Left kidney (tissue), 2 donors: ENCODE data around the gene SUFU. TPM values are rescaled to one million over a fixed set of nuclear protein-coding genes. Genes with fewer than 3 reads are reported as not detected.
A peak's percentile ranks its signal among the peaks of the same experiment; 100 is the strongest.

Experiments used
- DNase-seq: peaks from one replicate; pipeline ENCODE4 v3.0.0-alpha.2; 2013
- polyA plus RNA-seq: library from polyadenylated mRNA; unstranded; fragments of 120-200 nt; gene quantifications from one replicate; pipeline ENCODE4 v1.2.1, GENCODE V29; 2013; ENCODE audit not compliant: insufficient read length

SUFU gene
- polyA plus RNA-seq, 1 donor = 29.9 TPM

DNA sequence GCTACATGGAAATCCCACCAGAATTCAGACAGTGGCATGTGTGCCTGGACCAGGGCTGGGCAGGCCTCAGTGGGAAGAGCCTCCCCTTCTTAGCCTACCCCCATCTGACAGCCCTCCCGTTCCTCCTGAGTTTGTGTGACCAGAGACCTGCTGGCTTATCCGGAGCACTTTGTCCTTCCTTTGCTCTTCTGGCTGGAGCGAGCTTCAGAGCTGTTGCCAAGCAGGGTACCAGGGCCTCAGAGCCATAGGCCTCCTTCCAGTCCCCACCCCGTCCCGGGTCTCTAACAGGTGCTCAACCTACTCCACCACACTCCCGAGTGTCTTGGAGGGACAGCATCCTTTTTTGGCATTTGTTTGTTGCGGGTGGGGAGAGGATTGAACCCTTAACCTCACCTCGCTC is 114.0 kb downstream of the SUFU start:
- no peak for DNase-seq

DNA sequence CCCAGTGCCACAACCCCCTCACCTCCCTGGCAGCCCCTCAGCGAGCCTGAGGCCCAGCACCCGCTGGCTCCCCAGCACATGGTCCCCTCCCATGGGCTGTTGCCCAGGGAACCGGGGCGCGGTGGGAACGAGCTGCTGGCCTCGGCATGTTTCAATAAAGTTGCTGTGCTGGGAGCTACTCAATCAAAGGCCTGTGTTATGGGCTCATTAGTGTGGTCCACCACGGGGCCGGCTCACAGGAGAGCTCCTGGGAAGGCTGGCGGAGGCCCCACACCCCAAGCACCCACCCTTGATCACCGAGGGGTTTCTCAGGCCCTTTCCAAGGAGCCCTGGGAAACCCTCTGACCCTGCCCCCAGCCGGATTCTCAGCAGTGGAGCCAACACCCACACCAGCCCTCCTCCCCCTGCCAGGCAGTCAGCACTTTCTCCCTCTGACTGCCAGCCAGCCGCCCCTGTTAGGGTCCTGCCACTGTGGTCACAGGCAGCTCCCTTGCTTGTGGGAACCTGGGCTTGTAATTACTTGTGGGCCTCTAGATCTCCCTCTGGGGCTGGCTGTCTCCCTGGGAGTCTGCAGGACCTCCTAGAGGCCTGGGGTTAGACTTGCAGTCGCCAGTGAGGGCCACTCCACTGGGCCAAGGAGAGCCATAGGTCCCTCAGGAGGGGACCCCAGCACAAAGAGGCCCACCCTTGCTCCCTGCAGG is 115.7 kb downstream of the SUFU start:
- DNase-seq = no peak

DNA sequence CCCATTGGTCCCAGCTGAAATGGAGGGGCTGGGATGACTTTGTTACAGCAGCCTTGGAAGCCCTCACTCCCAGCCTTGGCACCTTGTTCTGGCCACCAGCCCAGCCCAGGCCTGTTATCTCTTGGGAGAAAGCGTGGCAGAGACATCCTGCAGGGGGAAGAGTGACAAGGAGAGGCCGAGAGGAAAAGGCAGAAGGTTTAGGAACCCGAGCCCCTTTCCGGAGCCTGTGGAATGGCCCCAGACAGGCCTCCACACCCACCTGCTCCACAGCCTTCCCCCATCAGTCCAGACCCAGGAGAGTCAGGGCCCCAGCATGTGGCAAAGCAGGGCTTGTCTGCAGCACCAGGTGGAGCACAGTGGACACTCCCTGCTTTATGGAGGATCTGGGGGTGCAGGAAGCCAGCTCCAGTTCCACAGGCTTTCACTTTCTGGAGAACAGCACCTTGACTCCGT is 116.4 kb downstream of the SUFU start:
- no peak for DNase-seq

DNA sequence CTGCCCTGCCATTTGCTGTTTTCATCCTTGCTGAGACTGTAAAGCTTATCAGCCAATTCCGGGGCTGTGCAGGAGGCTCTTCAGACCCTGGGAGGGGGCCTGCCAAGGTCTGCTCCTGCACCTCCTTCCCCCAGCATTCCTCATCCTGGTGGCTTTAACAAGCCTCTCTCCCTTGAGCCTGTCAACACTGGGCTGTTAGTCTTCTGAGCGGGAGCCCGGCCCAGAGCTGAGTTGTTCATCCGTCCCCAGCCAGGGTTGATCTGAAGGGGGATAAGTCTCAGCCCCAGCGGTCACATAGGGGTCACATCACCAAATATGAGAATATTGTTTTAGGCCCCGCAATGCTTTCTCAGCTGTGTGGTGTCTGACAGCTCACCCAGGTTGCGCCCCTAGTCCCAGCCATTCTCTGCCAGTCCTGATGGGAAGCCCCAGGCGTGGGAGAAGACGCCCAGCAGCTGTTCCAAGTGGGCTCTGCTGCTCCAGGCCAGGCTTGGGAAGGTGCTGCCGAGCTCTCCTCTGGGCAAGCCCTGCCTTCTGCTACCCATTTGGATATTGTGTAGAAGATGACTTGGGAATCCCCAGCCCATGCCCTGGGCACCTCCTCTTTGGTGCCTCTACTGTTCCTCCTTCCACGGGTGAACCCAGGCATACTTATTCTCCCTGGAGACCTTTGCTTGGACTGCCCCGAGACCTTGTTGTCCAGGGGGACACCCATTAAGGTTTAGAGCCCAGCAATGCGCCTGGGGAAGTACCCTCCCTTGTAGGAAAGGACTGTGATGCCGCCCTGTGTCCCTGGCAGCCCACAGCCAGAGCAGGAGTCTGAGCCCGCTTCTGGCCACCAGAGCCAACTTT is 117.0 kb downstream of the SUFU start:
- no peak for DNase-seq

DNA sequence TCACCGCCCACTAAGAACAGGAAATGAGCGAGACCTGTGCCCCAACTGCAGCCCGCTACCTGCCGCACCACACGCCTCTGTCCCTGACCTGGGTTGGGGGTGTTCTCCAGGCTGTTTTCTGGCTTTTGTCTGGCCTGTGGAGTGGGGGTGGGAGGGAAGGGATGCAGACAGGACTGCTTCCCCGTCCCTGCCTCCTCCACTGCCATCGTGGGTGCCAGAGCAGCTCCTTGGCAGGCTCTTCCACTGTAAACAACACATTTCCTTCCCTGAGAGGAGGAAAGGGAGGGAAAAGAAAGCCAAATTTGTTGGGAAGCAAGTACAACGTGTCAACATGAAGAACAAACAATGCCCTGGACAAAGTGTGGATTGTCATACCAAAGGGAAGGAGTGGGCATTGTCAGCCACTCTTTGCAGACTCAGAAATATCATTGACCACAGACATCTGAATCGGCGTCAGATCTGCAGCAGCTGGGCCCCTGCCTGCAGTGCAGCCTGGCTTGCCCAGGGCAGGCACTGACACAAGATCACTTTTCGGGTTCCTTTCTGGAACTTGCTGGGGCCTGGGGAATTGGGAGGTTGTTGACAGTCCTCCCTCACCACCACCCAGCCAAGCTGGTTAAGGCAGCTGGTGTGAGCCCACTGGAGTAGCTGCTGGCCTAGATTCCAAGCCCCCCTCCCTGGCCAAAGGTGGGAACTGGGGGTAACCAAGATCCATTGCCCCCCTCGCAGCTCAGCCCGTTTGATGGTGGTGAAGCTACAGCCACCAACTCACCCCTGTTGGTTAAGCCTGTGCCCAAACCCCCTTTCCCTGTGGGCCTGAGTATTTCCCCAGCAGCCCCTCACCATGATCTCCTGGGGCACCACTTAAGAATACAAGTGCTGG is 117.9 kb downstream of the SUFU start:
- DNase-seq = no peak

DNA sequence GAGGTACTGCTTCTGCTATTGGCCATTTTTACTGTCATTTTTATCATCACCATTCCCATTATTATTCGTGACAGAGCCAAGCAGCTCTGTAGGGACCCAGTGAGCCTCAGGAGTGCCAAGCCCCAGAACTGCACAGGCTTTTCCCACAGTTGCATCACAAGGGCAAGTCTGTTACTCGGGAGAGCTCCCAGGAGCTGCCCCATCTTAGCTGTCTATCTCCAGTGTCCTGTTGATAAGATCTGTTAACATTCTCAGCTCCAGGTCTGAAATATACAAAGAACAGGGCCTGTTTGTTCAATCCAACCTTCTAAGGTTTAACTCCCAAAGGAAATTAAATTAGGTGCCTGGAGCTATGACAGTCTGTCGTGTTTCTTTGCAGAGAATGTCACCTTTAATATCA is 120.3 kb downstream of the SUFU start:
- no peak for DNase-seq

DNA sequence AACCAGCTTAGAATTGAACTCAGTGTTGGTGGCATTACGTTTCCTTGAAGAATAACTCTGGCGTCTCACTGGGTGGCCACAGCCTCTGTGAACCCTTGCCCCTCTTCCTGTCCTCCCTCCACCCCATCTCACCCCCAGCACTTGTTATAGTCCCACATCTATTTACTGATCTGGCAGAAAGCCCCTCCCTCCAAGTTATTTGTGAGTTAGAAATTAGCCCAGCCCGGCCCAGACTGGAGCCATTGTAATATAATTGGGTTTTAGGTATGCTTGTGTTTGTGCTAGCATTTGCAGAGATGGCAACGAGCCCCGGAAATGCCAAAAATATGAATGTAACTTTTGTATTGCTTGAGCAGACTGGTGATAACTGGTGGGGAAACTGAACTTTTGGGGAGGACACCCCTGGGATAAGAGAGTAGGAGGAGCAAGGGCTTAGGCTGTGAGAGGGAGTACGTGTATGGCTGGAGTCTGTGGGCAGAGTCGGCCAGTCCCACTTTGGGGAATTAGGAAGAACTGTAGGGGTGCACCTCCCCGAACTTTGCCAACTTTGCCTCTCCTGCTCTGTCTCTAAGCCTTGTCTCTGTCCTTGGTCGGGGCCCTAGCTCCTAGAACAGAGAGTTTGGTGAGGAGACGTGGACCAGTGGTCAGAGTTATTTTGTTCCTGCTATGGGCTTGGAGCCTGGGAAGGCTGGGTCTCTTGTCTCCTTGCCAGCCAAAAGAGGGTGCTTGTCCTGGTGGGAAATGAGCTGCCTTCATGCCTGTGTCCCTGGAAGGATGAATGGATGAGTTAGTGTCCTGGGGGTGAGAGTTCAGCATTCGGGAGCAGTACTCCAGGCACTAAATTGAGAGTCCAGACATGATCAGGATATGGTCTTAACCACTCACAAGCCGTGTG is 121.2 kb downstream of the SUFU start:
- no peak for DNase-seq

DNA sequence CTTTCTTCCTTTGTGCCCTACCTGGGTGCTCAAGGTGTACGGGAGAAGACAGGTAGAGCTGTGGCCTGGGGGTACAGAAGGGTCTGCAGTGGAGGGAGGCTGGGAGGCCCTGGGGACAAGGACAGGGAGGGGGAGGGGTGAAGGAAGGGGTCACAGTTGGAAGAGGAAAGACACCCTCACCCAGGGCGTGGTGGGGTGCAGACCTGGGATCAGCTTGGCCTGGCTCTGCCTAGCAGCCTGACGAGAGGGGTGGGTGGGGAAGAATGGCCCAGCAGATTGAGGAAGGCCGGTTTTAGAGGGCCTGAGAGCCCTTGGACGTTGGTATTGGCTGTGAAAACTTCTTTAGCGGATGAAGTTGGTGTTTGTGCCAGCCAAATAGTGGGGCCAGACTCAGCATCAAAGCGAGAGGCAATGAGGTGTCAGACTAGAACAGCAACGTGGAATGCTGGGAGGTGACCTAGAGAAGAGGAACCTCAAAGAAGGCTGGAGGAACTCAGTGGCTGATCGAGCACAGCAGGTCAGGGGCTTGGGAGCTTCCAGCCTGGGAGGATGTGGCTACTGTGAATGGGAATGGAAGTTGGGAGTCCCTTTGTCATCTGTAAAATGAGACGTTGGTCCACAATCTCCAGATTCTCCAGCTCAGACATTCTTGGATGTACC is 122.4 kb downstream of the SUFU start:
- DNase-seq = no peak

DNA sequence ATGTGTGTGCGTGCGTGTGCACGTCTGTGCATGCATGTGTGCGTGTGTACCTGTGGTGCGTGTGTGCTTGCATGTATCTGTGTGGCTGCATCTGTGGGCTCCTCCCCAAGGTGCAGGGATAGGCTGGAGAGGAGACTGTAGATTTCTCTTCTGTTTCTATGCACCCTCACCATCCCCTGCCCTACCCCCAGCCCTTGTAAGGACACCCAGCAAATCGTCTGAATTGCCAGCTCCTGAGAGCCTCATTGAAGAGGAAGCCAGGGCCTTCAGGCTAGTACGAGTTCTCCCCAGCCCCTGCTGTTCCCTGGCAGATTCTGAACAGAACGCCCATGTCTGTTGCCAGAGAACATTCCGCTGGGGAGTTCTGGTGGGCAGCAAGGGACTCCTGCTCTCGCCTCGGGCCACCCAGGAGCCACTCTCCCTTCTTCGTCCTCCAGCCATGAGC is 123.5 kb downstream of the SUFU start:
- DNase-seq = no peak

DNA sequence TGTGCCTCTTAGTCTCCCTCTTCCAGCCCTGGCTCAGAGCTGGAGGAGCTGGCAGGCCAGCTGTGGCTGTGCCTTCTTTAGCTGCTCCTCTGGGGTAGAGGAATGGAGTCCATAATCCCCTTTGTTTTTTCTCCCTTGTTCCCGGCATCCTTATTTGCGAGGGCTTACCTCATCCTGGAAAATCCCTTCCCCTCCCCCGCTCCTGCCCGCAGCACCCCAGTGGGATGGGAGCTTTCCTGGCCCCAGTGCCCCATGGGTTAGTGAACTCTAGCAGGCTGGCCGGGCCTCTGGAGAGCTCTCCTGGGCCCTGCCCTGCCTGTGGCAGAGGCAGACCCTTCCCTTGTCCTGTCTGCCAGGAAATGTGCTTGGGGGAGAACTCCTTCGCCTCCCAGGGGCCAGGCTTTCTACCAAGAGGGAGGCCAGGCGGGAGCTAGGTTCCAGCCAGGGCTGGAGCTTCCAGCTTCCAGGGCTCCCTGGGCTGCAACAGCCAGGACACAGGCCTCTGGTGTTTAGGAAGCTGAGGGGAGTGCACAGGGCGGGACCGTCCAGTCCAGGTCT is 124.0 kb downstream of the SUFU start:
- no peak for DNase-seq

DNA sequence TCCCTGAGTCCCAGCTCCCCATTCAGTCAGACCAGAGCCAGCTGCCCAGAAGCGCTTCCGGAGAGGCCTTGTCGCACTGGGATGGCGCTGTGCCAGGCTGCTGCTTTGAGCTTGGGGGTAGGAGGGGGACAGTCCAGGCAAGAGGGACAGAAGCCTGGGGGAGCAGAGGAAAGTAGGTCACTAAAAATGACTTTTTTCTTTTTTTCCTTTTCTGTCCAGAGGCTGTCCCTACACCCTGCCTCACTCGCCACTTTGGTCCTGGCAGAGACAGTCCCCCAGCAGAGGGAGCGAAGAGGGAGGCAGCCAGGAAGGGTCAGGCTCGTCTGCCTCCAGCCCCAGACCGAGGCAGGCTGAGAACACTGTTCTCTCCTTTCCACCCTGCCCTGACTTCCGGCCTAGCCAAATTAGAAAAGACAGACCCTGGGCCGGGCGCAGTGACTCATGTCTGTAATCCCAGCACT is 124.7 kb downstream of the SUFU start:
- no peak for DNase-seq

DNA sequence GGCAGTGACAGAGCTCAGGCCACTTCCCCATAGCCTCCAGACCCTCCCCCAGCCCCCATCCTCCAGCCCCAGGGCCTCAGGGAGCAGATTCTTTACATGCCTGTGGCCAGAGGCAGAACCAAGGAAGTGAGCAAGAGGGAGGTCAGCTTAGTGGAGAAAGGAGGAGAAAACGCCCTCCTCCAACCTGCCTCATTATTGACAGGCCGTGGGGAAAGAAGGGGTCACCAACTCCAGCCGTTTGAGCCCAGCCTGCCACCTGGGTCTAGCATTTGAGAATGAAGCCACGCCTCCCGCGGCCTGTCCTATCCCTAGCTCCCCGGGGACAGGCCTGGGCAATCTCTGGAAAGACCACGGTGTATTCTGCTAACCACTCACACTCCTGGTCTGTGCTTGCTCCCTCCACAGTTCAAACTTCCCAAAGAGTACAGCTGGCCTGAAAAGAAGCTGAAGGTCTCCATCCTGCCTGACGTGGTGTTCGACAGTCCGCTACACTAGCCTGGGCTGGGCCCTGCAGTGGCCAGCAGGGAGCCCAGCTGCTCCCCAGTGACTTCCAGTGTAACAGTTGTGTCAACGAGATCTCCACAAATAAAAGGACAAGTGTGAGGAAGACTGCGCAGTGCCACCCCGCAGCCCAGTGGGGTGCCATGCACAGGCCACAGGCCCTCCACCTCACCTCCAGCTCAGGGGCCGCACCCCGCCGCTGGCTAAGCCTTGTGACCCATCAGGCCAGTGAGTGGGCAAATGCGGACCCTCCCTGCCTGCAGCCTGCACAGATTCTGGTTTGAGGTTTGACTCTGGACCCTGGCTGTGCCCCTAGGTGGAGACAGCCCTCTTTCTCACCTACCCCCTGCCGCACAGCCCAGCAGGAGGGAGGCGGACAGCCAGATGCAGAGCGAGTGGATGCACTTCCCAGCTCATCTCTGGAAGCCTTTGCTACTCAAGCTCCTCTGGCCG is 126.2 kb downstream of the SUFU start:
- peak; percentile 65 for DNase-seq

DNA sequence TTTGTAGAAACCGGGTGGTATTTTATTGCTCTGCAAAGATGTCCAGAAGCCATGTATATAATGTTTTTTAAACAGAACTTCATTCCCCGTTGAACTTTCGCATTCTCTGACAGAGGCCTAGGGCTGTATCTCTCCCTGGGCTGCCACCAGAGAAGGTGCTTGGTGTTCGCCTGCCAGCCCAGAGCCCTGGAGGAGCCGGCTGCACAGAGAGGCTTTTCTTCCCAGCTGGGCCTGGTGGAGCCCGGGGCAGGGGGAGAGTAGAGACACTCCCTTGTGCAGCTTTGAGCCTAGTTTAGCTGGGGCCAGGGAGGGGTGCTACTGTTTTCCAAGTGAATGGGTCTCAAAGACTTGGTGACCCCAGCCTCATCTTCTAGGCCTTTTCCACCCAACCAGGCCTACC is 126.9 kb downstream of the SUFU start:
- DNase-seq = no peak

DNA sequence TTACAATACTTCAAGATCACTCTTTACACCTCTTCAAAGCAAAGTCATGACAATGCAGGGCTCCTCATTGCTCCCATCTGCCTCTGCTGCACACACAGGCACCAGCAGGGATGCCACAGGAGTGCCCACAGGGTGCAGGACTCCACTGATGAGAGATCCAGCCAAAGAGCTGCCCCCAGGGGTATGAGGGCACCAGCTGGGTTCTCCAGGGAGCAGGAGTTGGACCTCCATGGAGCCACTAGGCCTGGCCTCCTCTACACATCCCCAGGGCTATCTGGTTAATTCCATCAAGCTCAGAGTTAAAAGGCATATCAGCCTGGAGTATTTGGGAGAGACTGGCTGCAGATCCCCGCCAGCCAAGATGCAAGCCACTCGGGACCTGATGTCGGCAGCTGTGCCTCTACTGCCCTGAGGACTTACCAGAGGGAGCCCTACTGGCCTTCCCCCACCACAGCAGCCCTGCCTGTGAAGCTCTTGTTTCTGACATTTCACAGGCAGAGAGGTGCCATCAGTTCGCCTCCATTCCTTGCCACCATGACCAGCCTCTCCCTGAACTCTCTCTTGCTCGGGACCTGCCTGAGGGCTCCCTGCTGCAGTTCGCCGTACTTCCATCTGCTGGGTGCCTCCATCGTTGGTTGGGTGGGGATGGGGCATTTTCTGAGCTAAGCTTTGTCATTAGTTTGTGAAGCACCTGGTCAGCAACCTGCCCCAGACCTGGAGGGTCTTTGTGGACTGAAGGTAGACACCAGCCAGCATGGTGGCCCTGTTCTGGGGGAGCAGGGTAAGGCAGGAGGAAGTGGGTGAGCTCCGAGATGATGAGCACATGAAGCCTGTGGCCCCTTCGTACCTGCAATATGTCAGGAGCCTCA is 128.0 kb downstream of the SUFU start:
- DNase-seq = no peak

DNA sequence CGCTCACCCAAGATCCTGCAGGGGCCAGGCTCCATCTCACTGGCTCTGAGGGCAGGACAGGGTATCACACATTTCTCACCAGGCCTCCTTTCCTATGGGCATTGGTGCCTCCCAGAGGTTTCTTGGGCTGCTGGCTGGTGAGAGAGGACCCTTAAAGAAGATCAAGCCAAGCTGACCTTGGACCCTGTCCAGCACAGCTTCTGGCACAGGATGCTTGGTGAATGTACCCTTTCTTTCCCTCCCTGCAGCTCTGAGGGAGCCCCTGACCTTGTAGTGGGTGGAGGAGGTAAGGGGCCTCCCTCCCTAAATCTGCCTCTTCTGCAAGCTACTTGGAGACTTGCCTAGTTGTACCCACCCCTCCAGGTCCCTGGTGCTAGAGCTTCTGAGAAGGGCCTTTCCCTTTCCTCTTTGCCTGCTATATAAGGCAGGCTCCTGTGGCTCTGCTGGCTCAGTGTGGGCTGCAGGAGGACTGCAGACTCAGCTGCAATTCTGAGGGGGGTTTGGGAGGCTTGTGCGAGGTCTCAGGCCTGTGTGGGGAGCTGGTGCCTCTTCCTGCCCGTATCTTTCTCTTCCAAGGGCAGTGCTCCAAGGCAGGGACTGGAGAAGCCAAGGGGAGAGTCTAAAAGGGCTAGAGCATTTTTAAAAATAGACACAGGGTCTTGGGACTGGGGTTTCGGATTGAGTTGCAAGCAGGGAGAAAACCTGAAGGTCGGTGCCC is 128.8 kb downstream of the SUFU start:
- no peak for DNase-seq

DNA sequence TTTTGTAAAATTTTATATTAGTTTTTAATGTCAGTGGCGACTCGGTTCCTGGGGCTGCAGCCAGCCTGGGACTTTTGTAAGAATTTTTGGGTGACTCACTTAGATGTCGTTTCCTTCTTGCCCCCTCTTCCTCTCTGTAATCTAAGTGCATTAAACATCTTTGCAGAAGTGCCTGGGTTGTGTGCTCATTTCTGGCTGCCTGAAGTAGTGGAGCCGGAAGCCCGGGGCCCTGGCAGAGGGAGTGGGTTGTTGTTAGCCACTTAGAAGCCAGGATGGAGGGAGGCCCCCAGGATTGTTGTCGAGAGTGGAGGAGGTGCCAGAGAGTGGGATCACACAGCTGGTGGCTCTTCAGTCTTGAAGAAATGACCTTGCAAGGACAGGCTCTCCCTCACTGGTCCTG is 129.5 kb downstream of the SUFU start:
- no peak for DNase-seq

DNA sequence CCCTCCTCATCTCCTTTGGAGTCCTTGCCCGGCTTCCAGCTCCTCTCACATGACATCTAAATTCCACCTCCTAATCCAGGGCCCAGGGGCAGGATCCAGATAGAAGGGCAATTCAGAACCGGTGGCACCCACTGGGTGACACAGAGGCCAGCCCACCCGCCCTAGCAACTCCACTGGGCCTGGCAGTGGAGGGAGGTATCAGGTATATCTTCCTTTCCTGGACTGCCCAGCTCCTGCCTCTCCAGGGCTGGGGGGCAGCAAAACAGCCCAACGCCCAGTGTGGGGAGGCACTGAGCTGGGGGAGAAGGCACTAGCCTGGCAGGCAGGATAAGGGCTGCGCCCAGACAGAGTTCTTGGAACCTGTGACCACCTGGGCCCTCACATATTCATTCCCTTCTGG is 130.1 kb downstream of the SUFU start:
- no peak for DNase-seq

DNA sequence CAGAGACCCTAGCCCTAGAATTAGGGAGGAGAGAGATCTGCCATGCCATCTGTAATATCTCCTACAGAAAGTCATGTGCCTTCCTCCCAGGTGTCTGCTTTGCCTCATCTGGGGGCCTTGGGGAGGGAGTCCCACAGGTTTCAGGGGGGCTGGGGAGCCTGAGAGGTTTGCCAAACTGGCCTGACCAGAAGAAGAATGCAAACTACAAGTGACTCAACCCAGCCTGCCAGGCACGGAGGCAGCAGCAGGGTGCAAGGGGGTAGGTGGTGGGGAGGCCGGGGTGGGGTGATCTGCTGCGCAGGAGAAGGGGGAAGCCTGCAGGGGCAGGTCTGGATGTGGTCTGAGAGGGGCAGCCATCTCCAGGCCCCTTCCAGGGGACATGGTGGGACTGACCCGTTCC is 130.9 kb downstream of the SUFU start:
- DNase-seq = no peak
